Islet precursor cell (in vitro differentiated cells): ENCODE data around the gene CYP24A1.
A peak's percentile ranks its signal among the peaks of the same experiment; 100 is the strongest.

Experiments
- DNase-seq: peaks from one replicate; pipeline ENCODE4 v3.0.0-alpha.2; 2018

The CYP24A1 gene

GRCh38 chr20:54201268-54201846 is 27.6 kb upstream of the CYP24A1 start:
- DNase-seq: no peak

GRCh38 chr20:54200487-54201267 is 26.9 kb upstream of the CYP24A1 start:
- peak; percentile 63 for DNase-seq

GRCh38 chr20:54199721-54200176 is 26.0 kb upstream of the CYP24A1 start:
- DNase-seq: peak; percentile 89

GRCh38 chr20:54199283-54199682 is 25.5 kb upstream of the CYP24A1 start:
- DNase-seq: no peak

GRCh38 chr20:54197621-54198604 is 24.1 kb upstream of the CYP24A1 start:
- no peak for DNase-seq

- DNase-seq: no peak
Observed at GRCh38 chr20:54195483-54196472, 22.0 kb upstream of the CYP24A1 start.

GRCh38 chr20:54194724-54195438 is 21.1 kb upstream of the CYP24A1 start:
- no peak for DNase-seq

- no peak for DNase-seq
Observed at GRCh38 chr20:54193817-54194216, 20.0 kb upstream of the CYP24A1 start.

GRCh38 chr20:54190217-54190616 is 16.4 kb upstream of the CYP24A1 start:
- DNase-seq: no peak

GRCh38 chr20:54189630-54190029 is 15.8 kb upstream of the CYP24A1 start:
- no peak for DNase-seq

- peak; percentile 19 for DNase-seq
Observed at GRCh38 chr20:54188132-54188849, 14.5 kb upstream of the CYP24A1 start.

GRCh38 chr20:54184904-54185626 is 11.3 kb upstream of the CYP24A1 start:
- peak; percentile 16 for DNase-seq

- peak; percentile 13 for DNase-seq
Observed at GRCh38 chr20:54184071-54184470, 10.3 kb upstream of the CYP24A1 start.

- no peak for DNase-seq
Observed at GRCh38 chr20:54180931-54181330, 7.1 kb upstream of the CYP24A1 start.

- DNase-seq: no peak
Observed at GRCh38 chr20:54179946-54180345, 6.2 kb upstream of the CYP24A1 start.

GRCh38 chr20:54178256-54178655 is 4.5 kb upstream of the CYP24A1 start:
- no peak for DNase-seq

GRCh38 chr20:54177378-54177777 is 3.6 kb upstream of the CYP24A1 start:
- peak; percentile 15 for DNase-seq

- peak; percentile 79 for DNase-seq
Observed at GRCh38 chr20:54176610-54177009, 2.8 kb upstream of the CYP24A1 start.

GRCh38 chr20:54174457-54175175 is 830 bp upstream of the CYP24A1 start:
- peak; percentile 62 for DNase-seq
